ENCODE measurements around the gene STKLD1. TPM values are rescaled to one million over a fixed set of nuclear protein-coding genes. Genes with fewer than 3 reads are reported as not detected.

Gene STKLD1
- total and polyA plus RNA-seq, 9 of the 15 experiments (the other 6 are each of a cell fraction or from before 2014, with no cell fraction given): 0.10 to 0.65 (median 0.33) TPM; not detected in 2

DNA sequence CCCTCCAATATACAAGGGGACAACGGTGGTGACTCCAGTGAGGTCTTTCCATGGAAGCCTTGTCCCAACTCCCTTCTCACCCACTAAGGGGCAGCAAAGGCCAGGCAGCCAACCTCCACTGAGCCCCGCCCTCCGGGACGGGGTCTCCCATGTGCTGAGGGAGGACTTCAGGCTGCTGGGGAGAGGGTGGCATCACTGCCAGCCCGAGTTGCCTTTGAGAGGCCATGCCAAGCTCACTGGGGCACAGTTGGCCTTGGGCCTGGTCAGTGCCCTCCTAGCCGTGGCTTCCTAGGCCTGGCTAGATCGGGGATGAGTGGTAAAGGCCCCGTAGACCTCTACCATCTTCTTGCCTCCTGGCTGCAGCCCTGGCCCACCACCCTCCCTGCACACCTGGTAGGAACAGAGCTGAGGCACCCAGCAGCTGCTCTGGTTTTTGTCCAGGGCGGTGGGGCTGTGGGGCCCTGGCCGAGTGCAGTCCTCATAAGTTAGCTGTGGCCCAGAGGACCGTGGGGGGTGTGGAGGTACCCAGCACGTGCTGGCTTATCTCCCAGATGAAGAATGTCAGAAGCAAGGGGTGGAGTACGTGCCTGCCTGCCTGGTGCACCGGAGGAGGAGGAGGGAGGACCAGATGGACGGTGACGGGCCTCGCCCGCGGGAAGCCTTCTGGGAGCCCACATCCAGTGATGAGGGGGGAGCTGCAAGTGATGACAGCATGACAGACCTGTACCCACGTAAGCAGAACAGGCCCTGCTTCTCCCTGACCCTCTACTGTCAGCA, 16.6 kb upstream of the STKLD1 start (continued):
- TF ChIP-seq, protein P1, sequence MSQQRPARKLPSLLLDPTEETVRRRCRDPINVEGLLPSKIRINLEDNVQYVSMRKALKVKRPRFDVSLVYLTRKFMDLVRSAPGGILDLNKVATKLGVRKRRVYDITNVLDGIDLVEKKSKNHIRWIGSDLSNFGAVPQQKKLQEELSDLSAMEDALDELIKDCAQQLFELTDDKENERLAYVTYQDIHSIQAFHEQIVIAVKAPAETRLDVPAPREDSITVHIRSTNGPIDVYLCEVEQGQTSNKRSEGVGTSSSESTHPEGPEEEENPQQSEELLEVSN (IDR thresholded peaks at IDR 0.05; ENCODE audit: borderline replicate concordance in 1 of 2, extremely low read depth in 1 of 2, insufficient read depth in 1 of 2, insufficient read length in 1 of 2, low read depth in 1 of 2, low read length in 1 of 2, poor library complexity in 1 of 2, severe bottlenecking in 1 of 2): no peak
- TF ChIP-seq, protein P2, sequence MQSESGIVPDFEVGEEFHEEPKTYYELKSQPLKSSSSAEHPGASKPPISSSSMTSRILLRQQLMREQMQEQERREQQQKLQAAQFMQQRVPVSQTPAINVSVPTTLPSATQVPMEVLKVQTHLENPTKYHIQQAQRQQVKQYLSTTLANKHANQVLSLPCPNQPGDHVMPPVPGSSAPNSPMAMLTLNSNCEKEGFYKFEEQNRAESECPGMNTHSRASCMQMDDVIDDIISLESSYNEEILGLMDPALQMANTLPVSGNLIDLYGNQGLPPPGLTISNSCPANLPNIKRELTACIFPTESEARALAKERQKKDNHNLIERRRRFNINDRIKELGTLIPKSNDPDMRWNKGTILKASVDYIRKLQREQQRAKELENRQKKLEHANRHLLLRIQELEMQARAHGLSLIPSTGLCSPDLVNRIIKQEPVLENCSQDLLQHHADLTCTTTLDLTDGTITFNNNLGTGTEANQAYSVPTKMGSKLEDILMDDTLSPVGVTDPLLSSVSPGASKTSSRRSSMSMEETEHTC (IDR thresholded peaks at IDR 0.05): 0 out of 2 replicates have a peak, but pooled peaks have one; percentile 30
- no peak for TF ChIP-seq RAD51 (IDR thresholded peaks at IDR 0.05; ENCODE audit: borderline replicate concordance, low read depth)
- TF ChIP-seq, protein P3, sequence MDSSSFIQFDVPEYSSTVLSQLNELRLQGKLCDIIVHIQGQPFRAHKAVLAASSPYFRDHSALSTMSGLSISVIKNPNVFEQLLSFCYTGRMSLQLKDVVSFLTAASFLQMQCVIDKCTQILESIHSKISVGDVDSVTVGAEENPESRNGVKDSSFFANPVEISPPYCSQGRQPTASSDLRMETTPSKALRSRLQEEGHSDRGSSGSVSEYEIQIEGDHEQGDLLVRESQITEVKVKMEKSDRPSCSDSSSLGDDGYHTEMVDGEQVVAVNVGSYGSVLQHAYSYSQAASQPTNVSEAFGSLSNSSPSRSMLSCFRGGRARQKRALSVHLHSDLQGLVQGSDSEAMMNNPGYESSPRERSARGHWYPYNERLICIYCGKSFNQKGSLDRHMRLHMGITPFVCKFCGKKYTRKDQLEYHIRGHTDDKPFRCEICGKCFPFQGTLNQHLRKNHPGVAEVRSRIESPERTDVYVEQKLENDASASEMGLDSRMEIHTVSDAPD (CRISPR knock-in tag; IDR thresholded peaks at IDR 0.05): no peak
- no peak for TF ChIP-seq POLR2B (IDR thresholded peaks at IDR 0.05; ENCODE audit: low read depth, partially characterized antibody)
- TF ChIP-seq, protein P4, sequence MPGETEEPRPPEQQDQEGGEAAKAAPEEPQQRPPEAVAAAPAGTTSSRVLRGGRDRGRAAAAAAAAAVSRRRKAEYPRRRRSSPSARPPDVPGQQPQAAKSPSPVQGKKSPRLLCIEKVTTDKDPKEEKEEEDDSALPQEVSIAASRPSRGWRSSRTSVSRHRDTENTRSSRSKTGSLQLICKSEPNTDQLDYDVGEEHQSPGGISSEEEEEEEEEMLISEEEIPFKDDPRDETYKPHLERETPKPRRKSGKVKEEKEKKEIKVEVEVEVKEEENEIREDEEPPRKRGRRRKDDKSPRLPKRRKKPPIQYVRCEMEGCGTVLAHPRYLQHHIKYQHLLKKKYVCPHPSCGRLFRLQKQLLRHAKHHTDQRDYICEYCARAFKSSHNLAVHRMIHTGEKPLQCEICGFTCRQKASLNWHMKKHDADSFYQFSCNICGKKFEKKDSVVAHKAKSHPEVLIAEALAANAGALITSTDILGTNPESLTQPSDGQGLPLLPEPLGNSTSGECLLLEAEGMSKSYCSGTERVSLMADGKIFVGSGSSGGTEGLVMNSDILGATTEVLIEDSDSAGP (CRISPR knock-in tag; IDR thresholded peaks at IDR 0.05): peak; percentile 55; the same call in 1 of the 2 replicates
- no peak for TF ChIP-seq POU5F1 (IDR thresholded peaks at IDR 0.05; ENCODE audit: borderline replicate concordance, low read depth, low read length, partially characterized antibody)
- no peak for TF ChIP-seq PHF21A (IDR thresholded peaks at IDR 0.05; ENCODE audit: borderline replicate concordance, low read depth)
- TF ChIP-seq, protein P5, sequence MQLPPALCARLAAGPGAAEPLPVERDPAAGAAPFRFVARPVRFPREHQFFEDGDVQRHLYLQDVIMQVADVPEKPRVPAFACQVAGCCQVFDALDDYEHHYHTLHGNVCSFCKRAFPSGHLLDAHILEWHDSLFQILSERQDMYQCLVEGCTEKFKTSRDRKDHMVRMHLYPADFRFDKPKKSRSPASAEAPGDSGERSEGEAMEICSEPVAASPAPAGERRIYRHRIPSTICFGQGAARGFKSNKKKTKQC (CRISPR knock-in tag; IDR thresholded peaks at IDR 0.05): 0 out of 2 replicates have a peak, but pooled peaks have one; percentile 25
- TF ChIP-seq BHLHE40 (IDR thresholded peaks at IDR 0.05; ENCODE audit: low read length): peak; percentile 89
- TF ChIP-seq, protein P6, sequence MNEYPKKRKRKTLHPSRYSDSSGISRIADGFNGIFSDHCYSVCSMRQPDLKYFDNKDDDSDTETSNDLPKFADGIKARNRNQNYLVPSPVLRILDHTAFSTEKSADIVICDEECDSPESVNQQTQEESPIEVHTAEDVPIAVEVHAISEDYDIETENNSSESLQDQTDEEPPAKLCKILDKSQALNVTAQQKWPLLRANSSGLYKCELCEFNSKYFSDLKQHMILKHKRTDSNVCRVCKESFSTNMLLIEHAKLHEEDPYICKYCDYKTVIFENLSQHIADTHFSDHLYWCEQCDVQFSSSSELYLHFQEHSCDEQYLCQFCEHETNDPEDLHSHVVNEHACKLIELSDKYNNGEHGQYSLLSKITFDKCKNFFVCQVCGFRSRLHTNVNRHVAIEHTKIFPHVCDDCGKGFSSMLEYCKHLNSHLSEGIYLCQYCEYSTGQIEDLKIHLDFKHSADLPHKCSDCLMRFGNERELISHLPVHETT (CRISPR knock-in tag; conservative IDR thresholded peaks at IDR 0.05 in 1 of 2, IDR thresholded peaks at IDR 0.05 in 1 of 2): no peak
- no peak for TF ChIP-seq RFX7 (CRISPR knock-in tag; IDR thresholded peaks at IDR 0.05)
- TF ChIP-seq MEIS2 (IDR thresholded peaks at IDR 0.05; ENCODE audit: partially characterized antibody): peak; percentile 16
- TF ChIP-seq ZNF232 (CRISPR knock-in tag; IDR thresholded peaks at IDR 0.05): no peak

Measured in K562 (cell line).